Measurements from ENCODE around the gene ZFYVE19. TPM values are rescaled to one million over a fixed set of nuclear protein-coding genes. Genes with fewer than 3 reads are reported as not detected.

Gene ZFYVE19
- total RNA-seq, 8 experiments from 2014 or later, result 9.4 to 21.2 (median 12.8) TPM

DNA sequence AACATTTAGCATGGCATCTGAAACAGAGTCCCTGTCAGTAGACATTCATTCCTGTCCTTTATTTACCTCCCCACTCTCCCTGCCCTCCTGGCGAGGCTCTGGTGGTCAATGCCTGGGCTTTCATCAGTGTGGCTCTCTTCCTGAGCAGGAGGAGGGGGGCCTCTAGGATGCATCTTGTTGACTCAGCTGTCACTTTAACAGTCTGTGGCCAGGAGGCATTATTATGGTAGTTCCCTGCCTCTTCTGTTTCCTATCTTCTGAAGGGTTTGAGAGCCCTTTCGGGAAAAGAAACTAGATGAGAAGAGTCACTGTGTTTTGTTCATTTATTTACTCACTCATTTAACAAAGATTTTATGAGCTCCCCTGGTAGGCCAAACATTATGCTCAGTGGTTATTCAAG, 24.0 kb downstream of the ZFYVE19 start:
- H3K27ac ChIP-seq, result no peak overlapping the region
- ATAC-seq (replicated peaks in 6 of 8), result peak in 2 of 8 experiments; percentile 33 to 70
- no peak overlapping the region for H3K4me3 ChIP-seq
- H3K4me1 ChIP-seq (replicated peaks in 1 of 2), result no peaks in the 10 kb centered on the region
- 17 to 67% (median 40%) methylated on average over 1 to 2 of the region's 2 CpGs; no CpG with 5 or more reads in 3 of the 10 experiments for WGBS, 10 experiments
- in situ Hi-C loops (cut with MboI; ENCODE audit: low pct_unique_long_range_greater_than_20kb in 2 of 9, low sequenced_read_pairs in 9 of 9, unreplicated experiment in 9 of 9), result no loop called here

DNA sequence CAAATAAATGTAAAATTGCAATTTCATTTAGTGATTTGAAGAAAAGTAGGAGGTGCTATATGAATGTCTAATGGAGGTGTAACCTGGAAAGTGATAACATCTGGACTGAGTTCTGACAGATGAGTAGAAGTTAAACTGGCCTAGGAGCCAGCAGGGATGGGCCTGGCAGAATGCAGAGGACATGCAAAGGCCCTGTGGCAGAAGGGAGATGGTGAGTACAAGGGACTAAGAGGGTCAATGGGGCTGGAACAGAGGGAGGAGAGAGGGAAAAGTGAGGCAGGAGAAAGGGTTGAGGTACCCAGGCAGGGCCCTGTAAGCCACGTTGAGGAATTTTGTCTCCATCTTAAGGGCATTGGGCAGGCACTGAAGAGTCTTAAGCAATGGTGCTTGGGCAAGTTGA, 25.0 kb downstream of the ZFYVE19 start:
- Histone ChIP-seq H3K27ac (no peak overlapping the region), H3K4me3 (no peak overlapping the region), H3K4me1 (replicated peaks in 1 of 2) (no peaks in the 10 kb centered on the region)
- in situ Hi-C loops (cut with MboI; ENCODE audit: low pct_unique_long_range_greater_than_20kb in 2 of 9, low sequenced_read_pairs in 9 of 9, unreplicated experiment in 9 of 9), result no loop called here
- ATAC-seq (replicated peaks in 6 of 8), result no peak
- 0 to 83% (median 40%) methylated on average over 1 of the region's 1 CpG; no CpG with 5 or more reads in 3 of the 10 experiments for WGBS, 10 experiments

DNA sequence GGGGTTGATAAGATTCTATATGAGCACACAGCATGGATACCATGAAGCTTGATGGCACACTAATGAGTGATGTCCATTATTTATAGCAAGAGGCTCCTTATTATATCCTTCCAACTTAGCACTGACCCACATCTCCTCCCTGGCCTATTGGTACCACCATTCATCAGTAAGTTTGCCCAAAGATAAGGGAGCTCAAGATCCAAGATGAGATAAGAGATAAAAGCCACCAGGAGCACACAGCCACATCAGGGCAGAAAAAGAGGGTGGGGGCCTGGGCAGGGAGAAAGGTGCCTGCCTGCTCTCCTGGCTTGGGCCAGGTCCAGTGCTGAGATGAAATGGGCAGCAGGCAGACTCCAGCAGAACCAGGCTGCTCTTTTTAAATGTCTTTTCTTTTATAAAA, 26.0 kb downstream of the ZFYVE19 start:
- in situ Hi-C loops (cut with MboI; ENCODE audit: low pct_unique_long_range_greater_than_20kb in 2 of 9, low sequenced_read_pairs in 9 of 9, unreplicated experiment in 9 of 9), result no loop called here
- ATAC-seq (replicated peaks in 6 of 8), result no peak
- H3K27ac ChIP-seq, result no peak overlapping the region
- H3K4me1 ChIP-seq (replicated peaks in 1 of 2), result no peaks in the 10 kb centered on the region
- H3K4me3 ChIP-seq, result no peak overlapping the region

DNA sequence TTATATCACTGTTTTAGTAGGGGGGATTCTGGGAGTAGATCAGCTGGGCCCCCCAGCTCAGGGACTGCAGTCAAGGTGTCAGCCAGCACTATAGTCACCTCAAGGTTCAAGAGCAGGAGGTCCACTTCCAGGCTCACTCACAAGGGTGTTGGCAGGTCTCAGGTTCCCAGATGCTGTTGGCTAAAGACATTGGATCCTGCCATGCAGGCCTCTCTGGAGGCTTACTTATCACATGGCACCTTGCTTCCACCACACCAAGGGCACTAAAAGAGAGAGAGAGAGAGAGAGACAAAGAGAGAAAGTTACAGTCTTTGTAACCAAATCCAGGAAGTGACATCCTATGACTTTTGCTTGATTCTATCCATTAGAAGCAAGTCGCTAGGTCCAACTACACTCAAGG, 29.1 kb downstream of the ZFYVE19 start:
- Histone ChIP-seq H3K27ac (no peak overlapping the region), H3K4me1 (replicated peaks in 1 of 2) (no peaks in the 10 kb centered on the region), H3K4me3 (no peak overlapping the region)
- 78 to 100% (median 94%) methylated on average over 1 of the region's 1 CpG; no CpG with 5 or more reads in 2 of the 10 experiments for WGBS, 10 experiments
- no peak for ATAC-seq (replicated peaks in 6 of 8)
- in situ Hi-C loops (cut with MboI; ENCODE audit: low pct_unique_long_range_greater_than_20kb in 2 of 9, low sequenced_read_pairs in 9 of 9, unreplicated experiment in 9 of 9), result no loop called here

DNA sequence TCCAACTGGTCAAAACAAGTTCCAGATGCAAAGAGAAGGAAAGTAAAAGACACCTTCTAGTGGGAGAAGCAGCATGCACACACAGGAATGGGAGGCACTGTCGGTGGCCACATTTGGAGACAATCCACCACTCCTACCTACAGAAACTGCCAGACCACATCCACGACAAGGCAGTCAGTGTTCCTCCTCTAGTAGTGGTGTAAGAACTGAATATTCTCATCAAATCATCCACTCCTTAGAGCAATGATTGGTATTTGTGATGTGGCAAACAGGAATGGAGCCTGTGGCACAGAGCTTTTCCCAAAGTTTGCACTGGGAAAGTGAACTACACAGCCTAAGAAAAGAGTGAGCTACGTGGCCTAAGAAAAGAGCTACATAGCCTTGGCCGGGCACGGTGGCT, 31.9 kb downstream of the ZFYVE19 start:
- no peak for ATAC-seq (replicated peaks in 6 of 8)
- in situ Hi-C loops (cut with MboI; ENCODE audit: low pct_unique_long_range_greater_than_20kb in 2 of 9, low sequenced_read_pairs in 9 of 9, unreplicated experiment in 9 of 9), result no loop called here
- WGBS, 10 experiments, result 50 to 80% (median 62%) methylated on average over 1 to 4 of the region's 5 CpGs; no CpG with 5 or more reads in 5 of the 10 experiments
- H3K27ac ChIP-seq, result no peak overlapping the region
- H3K4me1 ChIP-seq (replicated peaks in 1 of 2), result no peaks in the 10 kb centered on the region
- no peak overlapping the region for H3K4me3 ChIP-seq

DNA sequence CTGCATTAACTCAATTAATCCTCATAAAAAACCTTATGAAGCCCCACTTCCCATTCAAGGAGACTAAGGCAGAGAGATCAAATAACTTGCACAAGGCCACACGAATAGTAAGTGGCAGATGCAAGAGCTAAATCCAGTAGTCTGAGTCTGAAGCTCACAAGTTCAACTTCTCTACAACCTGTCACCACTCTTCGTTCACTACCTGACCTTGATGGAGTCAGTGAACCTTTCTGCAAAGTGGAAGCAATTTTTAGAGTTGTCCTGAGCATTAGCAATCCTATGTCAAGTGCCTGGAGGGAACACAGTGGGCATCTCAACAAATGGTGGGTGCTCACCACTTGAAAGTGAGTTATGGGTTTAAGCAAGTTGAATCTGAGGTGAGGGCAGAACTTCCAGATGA, 34.9 kb downstream of the ZFYVE19 start:
- no peak for ATAC-seq (replicated peaks in 6 of 8)
- in situ Hi-C loops (cut with MboI; ENCODE audit: low pct_unique_long_range_greater_than_20kb in 2 of 9, low sequenced_read_pairs in 9 of 9, unreplicated experiment in 9 of 9), result no loop called here
- Histone ChIP-seq H3K4me1 (replicated peaks in 1 of 2) (no peaks in the 10 kb centered on the region), H3K4me3 (no peak overlapping the region), H3K27ac (no peak overlapping the region)
- WGBS, 10 experiments, result 0 to 86% (median 58%) methylated on average over 1 to 2 of the region's 2 CpGs; no CpG with 5 or more reads in 2 of the 10 experiments

DNA sequence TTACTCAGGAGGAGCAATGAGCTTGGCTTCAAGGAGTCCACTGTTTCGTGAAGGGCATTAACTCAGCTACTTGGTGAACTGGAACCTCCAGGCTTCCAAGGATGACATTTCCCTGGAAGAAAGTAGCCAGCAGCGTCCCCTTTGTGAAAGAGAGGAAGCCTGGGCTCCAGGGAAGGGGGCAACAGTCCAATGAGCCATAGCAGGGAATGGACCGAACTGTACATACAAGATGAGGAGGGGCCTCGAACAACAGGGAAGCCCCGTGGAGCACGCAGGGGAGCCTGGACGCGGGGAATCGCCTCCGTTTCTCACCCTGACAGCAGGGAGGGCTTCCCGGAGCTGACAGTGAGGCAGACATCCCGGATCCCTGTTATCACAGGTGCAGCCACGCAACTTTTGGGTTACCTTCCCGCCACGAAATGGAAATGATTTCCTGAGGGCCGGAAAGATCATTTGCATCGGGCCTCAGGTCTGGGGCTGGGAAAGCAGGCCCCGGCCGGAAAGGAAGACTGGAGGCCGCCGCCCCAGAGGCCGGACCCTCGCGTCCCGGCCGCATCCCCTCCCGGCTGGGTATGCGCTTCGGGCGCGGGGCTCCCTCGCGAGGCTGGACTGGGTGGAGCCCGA, 36.5 kb downstream of the ZFYVE19 start:
- in situ Hi-C loops (cut with MboI; ENCODE audit: low pct_unique_long_range_greater_than_20kb in 2 of 9, low sequenced_read_pairs in 9 of 9, unreplicated experiment in 9 of 9), result no loop called here
- ATAC-seq (replicated peaks in 6 of 8), result no peak
- WGBS, 10 experiments, result 4 to 50% (median 28%) methylated on average over 1 to 14 of the region's 34 CpGs; no CpG with 5 or more reads in 2 of the 10 experiments
- H3K27ac ChIP-seq, result no peak overlapping the region
- H3K4me1 ChIP-seq (replicated peaks in 1 of 2), result peaks cover 0 to 2% of the 10 kb centered on the region in 2 donors
- H3K4me3 ChIP-seq, result peak overlapping the region; percentile 12 to 33 (median 26)

DNA sequence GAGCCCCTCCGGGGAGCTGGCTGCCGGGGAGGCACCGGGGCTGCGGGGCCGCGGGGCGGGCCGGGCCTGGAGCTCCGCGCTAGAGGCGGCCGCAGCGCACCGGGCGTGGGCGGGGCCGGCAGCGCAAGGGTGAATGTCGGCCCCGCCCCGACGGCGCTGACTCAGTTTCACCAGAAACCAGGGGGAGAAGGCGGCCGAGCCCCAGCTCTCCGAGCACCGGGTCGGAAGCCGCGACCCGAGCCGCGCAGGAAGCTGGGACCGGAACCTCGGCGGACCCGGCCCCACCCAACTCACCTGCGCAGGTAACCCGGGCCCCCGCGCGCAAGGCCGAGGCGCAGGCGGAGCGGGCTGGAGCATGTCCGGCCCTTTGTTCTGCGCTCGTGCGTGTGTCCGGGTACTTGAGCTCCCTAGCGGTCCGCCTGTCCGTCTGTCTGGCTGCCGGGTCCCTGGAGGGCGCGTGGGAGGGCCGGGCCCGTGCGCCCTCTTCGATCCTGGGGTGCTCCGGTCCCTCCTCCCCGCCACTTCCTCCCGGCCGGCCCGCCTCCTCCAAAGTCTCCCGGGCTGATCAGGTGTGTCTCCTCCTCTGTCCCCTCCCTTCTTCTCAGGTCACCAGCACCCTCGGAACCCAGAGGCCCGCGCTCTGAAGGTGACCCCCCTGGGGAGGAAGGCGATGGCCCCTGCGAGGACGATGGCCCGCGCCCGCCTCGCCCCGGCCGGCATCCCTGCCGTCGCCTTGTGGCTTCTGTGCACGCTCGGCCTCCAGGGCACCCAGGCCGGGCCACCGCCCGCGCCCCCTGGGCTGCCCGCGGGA, 37.2 kb downstream of the ZFYVE19 start, which contains the start of gene SPINT1:
SPINT1 (plus strand) TSS at position 164 of the 811 bp plus-strand sequence; CDS start at position 671, 507 bp downstream.
- ATAC-seq (replicated peaks in 6 of 8), result peak; percentile 44 to 69 (median 54)
- peak within 1 kb of the TSS; percentile 12 to 33 (median 26) for H3K4me3 ChIP-seq
- peaks cover 0 to 2% of the 10 kb centered on the region in 2 donors for H3K4me1 ChIP-seq (replicated peaks in 1 of 2)
- 9% methylated on average over 9 of the region's 89 CpGs; no CpG with 5 or more reads in 9 of the 10 experiments for WGBS, 10 experiments
- in situ Hi-C loops (cut with MboI; ENCODE audit: low pct_unique_long_range_greater_than_20kb in 2 of 9, low sequenced_read_pairs in 9 of 9, unreplicated experiment in 9 of 9), result no loop called here
- H3K27ac ChIP-seq, result no peak within 1 kb of the TSS

DNA sequence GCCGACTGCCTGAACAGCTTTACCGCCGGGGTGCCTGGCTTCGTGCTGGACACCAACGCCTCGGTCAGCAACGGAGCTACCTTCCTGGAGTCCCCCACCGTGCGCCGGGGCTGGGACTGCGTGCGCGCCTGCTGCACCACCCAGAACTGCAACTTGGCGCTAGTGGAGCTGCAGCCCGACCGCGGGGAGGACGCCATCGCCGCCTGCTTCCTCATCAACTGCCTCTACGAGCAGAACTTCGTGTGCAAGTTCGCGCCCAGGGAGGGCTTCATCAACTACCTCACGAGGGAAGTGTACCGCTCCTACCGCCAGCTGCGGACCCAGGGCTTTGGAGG, 37.8 kb downstream of the ZFYVE19 start:
- ATAC-seq (replicated peaks in 6 of 8), result peak in 7 of 8 experiments; percentile 15 to 49 (median 35)
- peak overlapping the region in 3 of 5 donors; percentile 12 to 33 (median 26) for H3K4me3 ChIP-seq
- no peak overlapping the region for H3K27ac ChIP-seq
- in situ Hi-C loops (cut with MboI; ENCODE audit: low pct_unique_long_range_greater_than_20kb in 2 of 9, low sequenced_read_pairs in 9 of 9, unreplicated experiment in 9 of 9), result no loop called here
- WGBS, 10 experiments, result 0 to 33% (median 10%) methylated on average over 1 to 7 of the region's 28 CpGs; no CpG with 5 or more reads in 5 of the 10 experiments
- H3K4me1 ChIP-seq (replicated peaks in 1 of 2), result peaks cover 0 to 2% of the 10 kb centered on the region in 2 donors

DNA sequence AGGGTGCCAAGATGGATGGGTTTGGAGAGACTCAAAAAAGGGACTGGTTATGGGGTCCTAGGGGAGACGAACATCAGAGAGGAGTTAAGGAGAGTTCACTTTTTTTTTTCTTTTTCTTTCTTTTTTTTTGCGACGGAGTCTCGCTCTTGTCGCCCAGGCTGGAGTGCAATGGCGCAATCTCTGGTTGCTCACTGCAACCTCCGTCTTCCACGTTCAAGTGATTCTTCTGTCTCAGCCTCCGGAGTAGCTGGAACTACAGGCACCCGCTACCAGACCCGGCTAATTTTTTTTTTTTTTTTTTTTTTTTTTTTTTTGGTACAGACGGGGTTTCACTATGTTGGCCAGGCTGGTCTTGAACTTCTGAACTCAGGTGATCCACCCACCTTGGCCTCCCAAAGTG, 38.1 kb downstream of the ZFYVE19 start:
- in situ Hi-C loops (cut with MboI; ENCODE audit: low pct_unique_long_range_greater_than_20kb in 2 of 9, low sequenced_read_pairs in 9 of 9, unreplicated experiment in 9 of 9), result no loop called here
- no peak for ATAC-seq (replicated peaks in 6 of 8)
- H3K4me1 ChIP-seq (replicated peaks in 1 of 2), result peaks cover 0 to 2% of the 10 kb centered on the region in 2 donors
- H3K27ac ChIP-seq, result no peak overlapping the region
- WGBS, 10 experiments, result 39 to 93% (median 68%) methylated on average over 2 to 12 of the region's 12 CpGs; no CpG with 5 or more reads in 1 of the 10 experiments
- H3K4me3 ChIP-seq, result no peak overlapping the region

DNA sequence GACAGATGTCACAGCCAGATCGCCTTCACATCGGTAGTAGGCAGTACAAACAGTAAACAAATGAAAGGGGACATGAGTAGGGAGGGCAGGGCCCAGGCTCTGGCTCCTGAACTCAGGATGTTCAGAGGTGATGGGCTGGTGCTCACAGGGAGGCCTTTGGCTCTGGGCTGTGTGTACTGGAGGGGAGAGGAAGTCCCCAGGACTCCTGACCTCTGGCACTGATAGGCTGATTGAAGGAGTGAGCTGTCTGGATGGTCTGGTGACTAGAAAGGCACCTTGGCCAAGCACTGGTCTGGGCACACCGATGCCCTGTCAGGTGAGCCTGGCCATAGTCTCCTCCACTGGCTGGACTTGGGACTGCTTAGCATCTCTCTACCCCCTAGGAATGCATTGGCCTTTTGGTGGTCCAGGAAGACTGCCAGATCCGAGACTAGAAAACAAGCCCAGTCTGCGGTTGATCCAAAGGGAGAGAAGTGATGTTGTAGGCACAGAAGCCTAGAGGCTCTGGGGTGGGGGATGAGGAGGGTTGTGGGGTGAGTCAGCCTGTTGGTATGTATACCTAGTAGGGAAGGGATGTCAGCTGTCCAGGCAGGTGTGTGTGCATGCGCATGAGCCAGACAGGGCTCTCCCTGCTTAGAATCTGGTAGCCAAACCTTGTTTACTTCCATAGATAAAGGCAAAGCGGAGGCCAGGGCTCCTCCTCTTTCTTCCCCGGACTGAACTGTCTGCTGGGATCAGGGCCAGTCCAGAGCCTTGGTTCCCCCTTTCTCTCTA, 38.8 kb downstream of the ZFYVE19 start:
- 40 to 100% (median 73%) methylated on average over 1 to 5 of the region's 8 CpGs; no CpG with 5 or more reads in 2 of the 10 experiments for WGBS, 10 experiments
- Histone ChIP-seq H3K4me3 (no peak overlapping the region), H3K4me1 (replicated peaks in 1 of 2) (peaks cover 0 to 2% of the 10 kb centered on the region in 2 donors), H3K27ac (no peak overlapping the region)
- in situ Hi-C loops (cut with MboI; ENCODE audit: low pct_unique_long_range_greater_than_20kb in 2 of 9, low sequenced_read_pairs in 9 of 9, unreplicated experiment in 9 of 9), result no loop called here
- peak in 1 of 8 experiments; percentile 26 for ATAC-seq (replicated peaks in 6 of 8)

DNA sequence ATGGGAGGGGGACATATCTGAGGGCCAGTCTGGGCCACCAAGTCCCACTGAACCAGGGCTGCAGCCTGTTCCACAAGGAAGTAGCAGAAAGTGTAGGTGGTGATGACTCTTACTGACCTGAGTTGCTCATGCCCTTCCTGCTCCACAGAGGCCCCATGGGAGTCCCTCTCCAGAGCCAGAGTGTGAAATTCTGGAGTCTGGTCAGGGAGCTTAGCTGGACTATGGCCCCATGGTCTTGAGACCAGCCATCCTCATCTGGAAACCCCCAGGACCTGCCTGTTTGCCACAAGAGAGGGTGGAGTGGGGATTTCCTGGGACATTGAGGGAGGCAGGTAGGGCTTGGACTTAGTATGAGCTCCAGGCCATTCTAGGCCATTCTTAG, 39.9 kb downstream of the ZFYVE19 start:
- Histone ChIP-seq H3K27ac (no peak overlapping the region), H3K4me3 (no peak overlapping the region), H3K4me1 (replicated peaks in 1 of 2) (peaks cover 0 to 2% of the 10 kb centered on the region in 2 donors)
- in situ Hi-C loops (cut with MboI; ENCODE audit: low pct_unique_long_range_greater_than_20kb in 2 of 9, low sequenced_read_pairs in 9 of 9, unreplicated experiment in 9 of 9), result no loop called here
- no peak for ATAC-seq (replicated peaks in 6 of 8)
